Choroid plexus epithelial cell (primary cell): Measurements from ENCODE around the gene FXYD3.

Source experiments
- DNase-seq: peaks from one replicate; pipeline ENCODE4 v3.0.0-alpha.2; 2010; ENCODE audit warnings: low read depth
- H3K4me3 ChIP-seq: 2 replicates; pipeline ENCODE4 v1.5.1; 2011; ENCODE audit warnings: low read depth, mild to moderate bottlenecking, control low read depth, low read length, moderate library complexity
- TF ChIP-seq, protein P1 (sequence below): conservative IDR thresholded peaks from 2 replicates; pipeline ENCODE4 v1.5.1; 2011; ENCODE audit warnings: low read depth, mild to moderate bottlenecking, control low read depth, inconsistent platforms, low read length, moderate library complexity

The FXYD3 gene, protein sequence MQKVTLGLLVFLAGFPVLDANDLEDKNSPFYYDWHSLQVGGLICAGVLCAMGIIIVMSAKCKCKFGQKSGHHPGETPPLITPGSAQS

DNA sequence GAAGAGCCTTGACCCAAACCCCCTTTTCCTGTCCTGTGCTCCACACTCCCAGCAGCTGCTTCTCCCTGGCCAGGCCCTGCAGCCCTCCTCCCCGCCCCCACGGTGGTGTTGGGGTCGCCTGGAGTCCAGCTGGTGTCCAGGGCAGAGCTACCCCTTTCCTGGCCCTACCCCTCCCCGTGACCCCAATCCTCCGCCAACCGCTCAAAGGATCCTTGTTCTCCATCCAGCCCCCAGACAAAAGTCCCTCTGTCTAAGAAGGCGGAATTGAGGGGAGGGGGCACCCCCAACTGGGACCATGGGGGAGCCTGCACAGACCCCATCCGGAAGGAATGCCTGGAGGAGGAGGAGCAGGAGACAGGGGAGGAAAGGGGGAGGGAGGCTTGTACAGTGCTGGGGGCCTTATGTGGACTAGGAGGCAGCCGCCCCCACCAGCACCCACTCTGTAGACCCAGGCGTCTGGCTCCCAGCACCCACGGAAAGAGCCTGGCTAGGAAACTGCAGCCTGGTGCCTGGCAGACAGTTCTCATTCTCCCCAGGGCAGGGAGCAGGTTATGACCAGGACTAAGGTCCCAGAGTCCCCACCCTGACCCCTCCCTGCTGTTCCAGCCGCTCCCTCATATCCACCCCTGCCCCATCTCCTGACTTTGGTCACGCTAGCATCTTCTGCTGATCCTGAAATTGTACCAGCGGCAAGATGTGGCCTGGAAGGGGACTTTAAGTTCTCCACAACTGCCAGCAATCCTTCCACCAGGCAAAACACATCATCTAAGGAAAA is at the start of gene FXYD3:
Gene FXYD3 (plus strand): TSS at position 647 of the 775 bp plus-strand sequence. CDS start 3,554 bp downstream, outside the sequence.
- DNase-seq, result no peak
- no peak within 1 kb of the TSS for H3K4me3 ChIP-seq
- TF ChIP-seq, protein P1, sequence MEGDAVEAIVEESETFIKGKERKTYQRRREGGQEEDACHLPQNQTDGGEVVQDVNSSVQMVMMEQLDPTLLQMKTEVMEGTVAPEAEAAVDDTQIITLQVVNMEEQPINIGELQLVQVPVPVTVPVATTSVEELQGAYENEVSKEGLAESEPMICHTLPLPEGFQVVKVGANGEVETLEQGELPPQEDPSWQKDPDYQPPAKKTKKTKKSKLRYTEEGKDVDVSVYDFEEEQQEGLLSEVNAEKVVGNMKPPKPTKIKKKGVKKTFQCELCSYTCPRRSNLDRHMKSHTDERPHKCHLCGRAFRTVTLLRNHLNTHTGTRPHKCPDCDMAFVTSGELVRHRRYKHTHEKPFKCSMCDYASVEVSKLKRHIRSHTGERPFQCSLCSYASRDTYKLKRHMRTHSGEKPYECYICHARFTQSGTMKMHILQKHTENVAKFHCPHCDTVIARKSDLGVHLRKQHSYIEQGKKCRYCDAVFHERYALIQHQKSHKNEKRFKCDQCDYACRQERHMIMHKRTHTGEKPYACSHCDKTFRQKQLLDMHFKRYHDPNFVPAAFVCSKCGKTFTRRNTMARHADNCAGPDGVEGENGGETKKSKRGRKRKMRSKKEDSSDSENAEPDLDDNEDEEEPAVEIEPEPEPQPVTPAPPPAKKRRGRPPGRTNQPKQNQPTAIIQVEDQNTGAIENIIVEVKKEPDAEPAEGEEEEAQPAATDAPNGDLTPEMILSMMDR, result no peak

DNA sequence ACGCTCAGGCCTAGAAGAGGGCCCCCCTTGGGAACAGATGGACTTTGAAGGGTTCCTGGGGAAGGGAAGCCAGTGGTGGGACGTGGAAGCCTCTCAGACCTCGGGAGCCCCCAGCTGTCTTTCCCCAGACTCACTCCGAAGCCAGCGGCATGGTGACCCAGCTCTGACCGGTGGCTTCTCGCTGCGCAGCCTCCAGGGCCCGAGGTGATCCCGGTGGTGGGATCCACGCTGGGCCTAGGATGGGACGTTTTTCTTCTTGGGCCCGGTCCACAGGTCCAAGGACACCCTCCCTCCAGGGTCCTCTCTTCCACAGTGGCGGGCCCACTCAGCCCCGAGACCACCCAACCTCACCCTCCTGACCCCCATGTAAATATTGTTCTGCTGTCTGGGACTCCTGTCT is 49.5 kb upstream of the FXYD3 start:
- TF ChIP-seq, protein P1, result no peak
- no peak for DNase-seq
- no peak overlapping the region for H3K4me3 ChIP-seq

DNA sequence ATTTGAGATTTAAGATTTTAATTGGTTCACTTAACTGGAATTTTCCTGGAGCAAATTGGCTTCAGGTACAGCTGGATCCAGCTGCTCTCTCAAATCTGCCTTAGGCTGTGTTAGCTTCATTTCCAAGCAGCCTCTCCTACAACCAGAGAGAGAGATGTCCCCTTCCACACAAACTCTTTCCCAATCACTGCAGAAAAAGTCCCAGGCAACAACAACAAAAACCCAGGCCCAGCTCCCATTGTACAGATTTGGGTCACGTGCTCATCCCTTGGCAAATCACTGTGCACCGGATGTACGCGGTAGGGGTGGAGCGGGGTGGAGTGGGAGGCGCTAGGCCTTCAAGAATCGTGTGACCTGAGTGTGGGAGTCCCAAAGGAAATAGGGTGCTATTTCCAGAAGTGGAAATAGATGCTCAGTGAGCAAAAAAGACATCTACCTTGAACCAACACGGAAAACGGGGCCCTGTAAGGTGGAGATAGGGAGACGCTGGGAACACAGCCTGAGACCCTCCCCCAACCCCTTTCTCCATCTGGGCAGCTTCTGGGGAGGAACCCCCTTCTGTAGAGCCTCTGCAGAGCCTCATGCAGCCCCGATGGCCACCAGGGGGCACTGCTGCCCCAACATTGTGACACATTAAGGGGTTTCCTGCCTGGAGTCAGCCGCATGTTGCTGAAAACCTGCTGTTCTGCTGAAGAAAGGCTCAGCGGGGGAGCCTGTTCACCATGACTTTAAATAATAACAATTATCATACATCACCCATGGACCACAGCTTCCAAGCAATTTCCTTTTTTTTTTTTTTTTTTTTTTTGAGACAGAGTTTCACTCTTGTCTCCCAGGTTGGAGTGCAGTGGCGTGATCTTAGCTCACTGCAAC is 48.7 kb upstream of the FXYD3 start:
- no peak overlapping the region for H3K4me3 ChIP-seq
- DNase-seq, result peak; percentile 95
- TF ChIP-seq, protein P1, result peak; percentile 94

DNA sequence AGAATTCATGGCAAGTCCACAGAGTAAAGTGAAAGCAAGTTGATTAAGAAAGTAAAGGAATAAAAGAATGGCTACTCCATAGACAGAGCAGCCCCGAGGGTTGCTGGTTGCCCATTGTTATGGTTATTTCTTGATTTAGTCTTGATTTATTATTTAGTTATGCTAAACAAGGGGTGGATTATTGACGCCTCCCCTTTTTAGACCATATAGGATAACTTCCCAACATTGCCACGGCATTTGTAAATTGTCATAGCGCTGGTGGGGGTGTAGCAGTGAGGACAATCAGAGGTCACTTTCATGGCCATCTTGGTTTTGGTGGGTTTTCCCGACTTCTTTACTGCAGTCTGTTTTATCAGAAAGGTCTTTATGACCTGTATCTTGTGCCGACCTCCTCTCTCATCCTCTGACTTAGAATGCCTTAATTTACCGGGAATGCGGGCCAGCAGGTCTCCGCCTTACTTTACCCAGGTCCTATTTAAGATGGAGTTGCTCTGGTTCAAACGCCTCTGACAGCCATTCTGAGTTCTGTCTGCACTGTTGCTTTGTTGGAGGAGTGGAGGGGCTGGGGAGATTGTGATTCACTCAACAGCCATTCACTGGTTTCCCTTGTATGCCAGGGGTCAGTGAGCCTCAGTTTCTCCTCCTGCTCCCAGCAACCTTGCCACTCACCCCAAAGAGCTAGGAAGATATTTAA is 46.5 kb upstream of the FXYD3 start:
- H3K4me3 ChIP-seq, result no peak overlapping the region
- TF ChIP-seq, protein P1, result no peak
- no peak for DNase-seq

DNA sequence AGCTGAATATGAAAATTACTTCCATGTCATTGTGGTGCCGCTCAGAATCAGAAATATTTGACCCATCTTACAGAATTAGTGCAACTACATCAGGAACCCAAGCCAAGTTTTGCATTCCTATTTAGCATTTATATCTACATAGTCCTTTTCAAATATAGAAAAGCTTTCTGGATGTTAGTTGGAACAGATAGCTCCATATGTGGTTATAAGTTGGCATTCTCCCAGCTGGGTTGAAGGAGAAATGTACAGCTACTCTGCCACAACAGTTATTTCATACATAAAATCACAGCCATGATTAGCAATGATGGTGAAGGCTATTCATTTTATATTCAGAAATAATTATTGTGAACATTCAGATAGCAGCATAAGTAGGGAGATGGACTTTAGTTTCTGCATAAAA is 45.9 kb upstream of the FXYD3 start:
- H3K4me3 ChIP-seq, result no peak overlapping the region
- TF ChIP-seq, protein P1, result no peak
- peak; percentile 45 for DNase-seq

DNA sequence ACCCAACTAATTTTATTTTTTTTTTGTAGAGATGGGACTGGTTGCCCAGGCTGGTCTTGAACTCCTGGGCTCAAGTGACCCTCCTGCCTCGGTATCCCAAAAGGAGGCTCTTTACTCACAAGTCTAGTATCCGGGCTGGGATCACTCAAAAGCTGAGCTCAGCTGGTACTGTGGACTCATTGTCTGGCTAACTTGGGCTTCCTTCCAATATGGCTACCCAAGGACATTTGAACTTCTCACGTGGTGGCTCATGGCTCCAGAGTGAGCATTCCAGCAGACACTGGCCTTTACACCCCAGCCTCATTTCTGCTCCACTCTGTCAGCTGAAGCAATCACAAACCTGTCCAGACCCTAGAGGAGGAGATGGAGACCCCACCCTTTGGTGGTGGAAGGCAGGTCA is 45.2 kb upstream of the FXYD3 start:
- TF ChIP-seq, protein P1, result no peak
- no peak for DNase-seq
- H3K4me3 ChIP-seq, result no peak overlapping the region
